A549 (cell line): Measurements from ENCODE around the gene CACNA1C. TPM values are rescaled to one million over a fixed set of nuclear protein-coding genes. Genes with fewer than 3 reads are reported as not detected.

Source experiments
- ATAC-seq, 2 experiments: fragments of 200-7000 bp in 1 of 2; fragments of >200 bp in 1 of 2; cut with Nextera tagmentation in 1 of 2; cut with Tn5 transposase in 1 of 2; 3 replicates each; pipeline versions ENCODE4 v1.8.0 to v1.9.1; 2018 to 2020; ENCODE audit warnings: mild to moderate bottlenecking in 1 of 2, moderate library complexity in 1 of 2
- CTCF ChIA-PET: fragments of 300-600 bp; sonication (Branson Sonifier 250); formaldehyde crosslinking; extraction: SDS; loops from one replicate; lab custom pipeline; 2021; ENCODE audit warnings: antibody characterized with exemption, inconsistent platforms; lab: Yijun Ruan, JAX
- POLR2A ChIA-PET: fragments of 350-600 bp; formaldehyde crosslinking; extraction: SDS; loops from one replicate; lab custom pipeline; 2021; ENCODE audit warnings: antibody characterized with exemption, inconsistent platforms; lab: Yijun Ruan, JAX
- DNase-seq, 2 experiments: peaks; one replicate each; pipeline versions ENCODE4 v3.0.0 to v3.0.0-alpha.2; 2011 to 2016; ENCODE audit warnings: low read depth in 1 of 2, low spot score in 1 of 2
- FAIRE-seq: peaks from 2 replicates; lab custom pipeline; 2011; peaks lifted over from hg19 to GRCh38; lab: Jason Lieb, UNC
- H3K27ac ChIP-seq, 2 experiments: fragments of >200 bp; sonication (Bioruptor Twin); formaldehyde crosslinking; 3 replicates each; pipeline ENCODE4 v1.5.1; 2016 to 2017
- H3K4me1 ChIP-seq: fragments of >200 bp; sonication (Bioruptor Twin); formaldehyde crosslinking; 3 replicates; pipeline ENCODE4 v1.6.1; 2016
- H3K4me2 ChIP-seq: fragments of >200 bp; sonication (Bioruptor Twin); formaldehyde crosslinking; 3 replicates; pipeline ENCODE4 v1.6.1; 2016
- H3K4me3 ChIP-seq: fragments of >200 bp; sonication (Bioruptor Twin); formaldehyde crosslinking; 3 replicates; pipeline ENCODE4 v1.5.1; 2016
- H3K9me3 ChIP-seq: fragments of >200 bp; sonication (Bioruptor Twin); formaldehyde crosslinking; 3 replicates; pipeline ENCODE4 v1.6.1; 2016
- ATOH8 ChIP-seq: fragments of 250-450 bp; sonication (Bioruptor Pico); IDR thresholded peaks from 2 replicates; pipeline ENCODE4 v1.5.0; 2020; ENCODE audit warnings: low read depth, mild to moderate bottlenecking, moderate library complexity
- BHLHE40 ChIP-seq: IDR thresholded peaks from 2 replicates; pipeline ENCODE4 v1.6.1; 2012; ENCODE audit warnings: low read depth, low read length, inconsistent platforms
- CBX2 ChIP-seq: fragments of 200-600 bp; sonication (generic); IDR thresholded peaks from 2 replicates; pipeline ENCODE4 v1.6.1; 2016; ENCODE audit warnings: low read depth, mild to moderate bottlenecking, borderline replicate concordance
- CHD2 ChIP-seq: fragments of 150-350 bp; IDR thresholded peaks from 2 replicates; pipeline ENCODE4 v1.6.1; 2014; ENCODE audit warnings: low read length; ENCODE audit not compliant: partially characterized antibody
- CHD4 ChIP-seq: fragments of 200-600 bp; sonication (generic); IDR thresholded peaks from 2 replicates; pipeline ENCODE4 v1.6.1; 2016; ENCODE audit warnings: antibody characterized with exemption, mild to moderate bottlenecking, borderline replicate concordance
- CTCF ChIP-seq: fragments of >200 bp; sonication (Bioruptor Twin); formaldehyde crosslinking; IDR thresholded peaks from 3 replicates; pipeline ENCODE4 v1.5.1; 2016
- EHF ChIP-seq: fragments of 250-450 bp; sonication (Bioruptor Pico); IDR thresholded peaks from 2 replicates; pipeline ENCODE4 v1.5.0; 2020; ENCODE audit warnings: mild to moderate bottlenecking
- EHMT2 ChIP-seq: fragments of 200-600 bp; sonication (generic); IDR thresholded peaks from 2 replicates; pipeline ENCODE4 v1.6.1; 2016; ENCODE audit warnings: antibody characterized with exemption, low read depth, mild to moderate bottlenecking, moderate library complexity
- ELK1 ChIP-seq: fragments of 150-350 bp; IDR thresholded peaks from 2 replicates; pipeline ENCODE4 v1.6.1; 2014; ENCODE audit warnings: low read depth, mild to moderate bottlenecking, low read length
- EP300 ChIP-seq, 2 experiments: fragments of >200 bp; sonication (Bioruptor Twin); formaldehyde crosslinking; IDR thresholded peaks; 2 replicates in 1 of 2; 3 replicates in 1 of 2; pipeline ENCODE4 v1.6.1; 2016 to 2017
- ESRRA ChIP-seq: fragments of 150-350 bp; IDR thresholded peaks from 2 replicates; pipeline ENCODE4 v1.6.1; 2014; ENCODE audit warnings: mild to moderate bottlenecking, low read length, borderline replicate concordance
- FOSL2 ChIP-seq, 2 experiments: fragments of 450-650 bp in 1 of 2; fragments of >200 bp in 1 of 2; sonication (Bioruptor Twin) in 1 of 2; formaldehyde crosslinking; IDR thresholded peaks; 2 replicates each; pipeline versions ENCODE4 v1.5.0 to v1.6.1; 2016 to 2020; ENCODE audit warnings: mild to moderate bottlenecking in 1 of 2, moderate library complexity in 1 of 2
- FOXS1 ChIP-seq: fragments of 250-450 bp; sonication (Bioruptor Pico); IDR thresholded peaks from 2 replicates; pipeline ENCODE4 v1.5.0; 2020; ENCODE audit warnings: mild to moderate bottlenecking, moderate library complexity
- GATA3 ChIP-seq: IDR thresholded peaks from 2 replicates; pipeline ENCODE4 v1.6.1; 2012; ENCODE audit warnings: borderline replicate concordance
- HDAC2 ChIP-seq: fragments of 200-600 bp; sonication (generic); IDR thresholded peaks from 2 replicates; pipeline ENCODE4 v1.6.1; 2016
- JUN ChIP-seq, 2 experiments: fragments of >200 bp; sonication (Bioruptor Twin); formaldehyde crosslinking; IDR thresholded peaks; 2 replicates in 1 of 2; 3 replicates in 1 of 2; pipeline ENCODE4 v1.6.1; 2016 to 2017
- JUNB ChIP-seq: fragments of >200 bp; sonication (Bioruptor Twin); formaldehyde crosslinking; IDR thresholded peaks from 2 replicates; pipeline ENCODE4 v1.6.1; 2016
- KDM5A ChIP-seq: fragments of 200-600 bp; sonication (generic); IDR thresholded peaks from 2 replicates; pipeline ENCODE4 v1.6.1; 2016; ENCODE audit warnings: antibody characterized with exemption, mild to moderate bottlenecking
- MAX ChIP-seq: IDR thresholded peaks from 2 replicates; pipeline ENCODE4 v1.6.1; 2012
- MYC ChIP-seq: IDR thresholded peaks from 2 replicates; pipeline ENCODE4 v1.6.1; 2012; ENCODE audit warnings: mild to moderate bottlenecking, inconsistent platforms, low read length, improper control_type of control experiment, borderline replicate concordance
- NR3C1 ChIP-seq: fragments of >200 bp; sonication (Bioruptor Twin); formaldehyde crosslinking; IDR thresholded peaks from 3 replicates; pipeline ENCODE4 v1.6.1; 2017
- POLR2AphosphoS2 ChIP-seq: conservative IDR thresholded peaks from 2 replicates; pipeline ENCODE4 v1.6.1; 2012; ENCODE audit warnings: low read length, improper control_type of control experiment, inconsistent platforms
- RARB ChIP-seq: fragments of 250-450 bp; sonication (Bioruptor Pico); IDR thresholded peaks from 2 replicates; pipeline ENCODE4 v1.8.0; 2021; ENCODE audit warnings: mild to moderate bottlenecking, moderate library complexity
- RFX5 ChIP-seq: fragments of 450-650 bp; IDR thresholded peaks from 2 replicates; pipeline ENCODE4 v1.7.1; 2014; ENCODE audit warnings: antibody characterized with exemption, mild to moderate bottlenecking, moderate library complexity
- RNF2 ChIP-seq: fragments of 200-600 bp; sonication (generic); IDR thresholded peaks from 2 replicates; pipeline ENCODE4 v1.6.1; 2016; ENCODE audit warnings: low read depth, mild to moderate bottlenecking, antibody characterized with exemption, moderate library complexity, borderline replicate concordance
- SREBF2 ChIP-seq: fragments of 450-650 bp; IDR thresholded peaks from 2 replicates; pipeline ENCODE4 v1.6.1; 2014; ENCODE audit warnings: mild to moderate bottlenecking, moderate library complexity
- TP53 ChIP-seq: fragments of 250-450 bp; sonication (Bioruptor Pico); IDR thresholded peaks from 2 replicates; pipeline ENCODE4 v1.5.0; 2021; ENCODE audit warnings: mild to moderate bottlenecking, moderate library complexity
- USF2 ChIP-seq: fragments of 450-650 bp; IDR thresholded peaks from 2 replicates; pipeline ENCODE4 v1.6.1; 2014; ENCODE audit warnings: antibody characterized with exemption
- ZFP36 ChIP-seq: fragments of 450-650 bp; IDR thresholded peaks from 2 replicates; pipeline ENCODE4 v1.6.1; 2014; ENCODE audit warnings: borderline replicate concordance; ENCODE audit not compliant: partially characterized antibody
- WGBS: methylation state at CpG from one replicate; pipeline ENCODE4 v1.1.6; 2017; ENCODE audit errors: missing lambda C conversion rate; 5-methylcytosine and 5-hydroxymethylcytosine counted together
- polyA plus RNA-seq, 4 experiments: library from polyadenylated mRNA; depleted of rRNA in 3 of 4; stranded (reverse); fragments of >200 nt; fragmentation: RNase III in 1 of 4; extraction: RNeasy Plus Mini Kit Qiagen cat#74134 plus additional on column Dnase treatment in 1 of 4; gene quantifications; 2 replicates in 3 of 4; 3 replicates in 1 of 4; pipeline ENCODE4 v1.2.3, GENCODE V29; 2011 to 2017

The CACNA1C gene
- polyA plus RNA-seq, 2 of the 4 experiments (the other 2 are of a cell fraction) = not detected

GRCh38 chr12:2083008-2083407, 30.2 kb downstream of the CACNA1C start (continued):
- TF ChIP-seq JUN (IDR thresholded peaks at IDR 0.05) (no peak), NR3C1 (no peak), RARB (CRISPR knock-in tag) (no peak), JUNB (no peak), BHLHE40 (no peak)

GRCh38 chr12:2083561-2083960, 30.8 kb downstream of the CACNA1C start:
- ChIA-PET CTCF (no interaction called here), POLR2A (no interaction called here)
- H3K9me3 ChIP-seq = peaks cover 5% of the 10 kb centered on the region; the same call in 2 of the 3 replicates
- H3K4me1 ChIP-seq = no peaks in the 10 kb centered on the region
- no peak for DNase-seq
- FAIRE-seq = no peak
- TF ChIP-seq RARB (CRISPR knock-in tag) (no peak), POLR2AphosphoS2 (no peak), RFX5 (no peak), SREBF2 (no peak), TP53 (CRISPR knock-in tag) (no peak), EHF (CRISPR knock-in tag) (no peak)
- no peak overlapping the region for H3K4me3 ChIP-seq
- H3K4me2 ChIP-seq = no peak overlapping the region
- H3K27ac ChIP-seq = no peak overlapping the region
- ATAC-seq = no peak
- 0% methylated on average over 1 of the region's 1 CpG for WGBS

GRCh38 chr12:2084553-2085296, 31.9 kb downstream of the CACNA1C start:
- no peak overlapping the region for H3K4me3 ChIP-seq
- ChIA-PET CTCF (interaction anchor here (0.7 kb wide), 1 partner anchor 272 kb away, joined by 3 read pairs; no protein-coding TSS in a partner anchor), POLR2A (no interaction called here)
- FAIRE-seq (no peak), DNase-seq (no peak), ATAC-seq (no peak)
- no peaks in the 10 kb centered on the region for H3K4me1 ChIP-seq
- WGBS = 2% methylated on average over 4 of the region's 4 CpGs
- no peak overlapping the region for H3K4me2 ChIP-seq
- no peak overlapping the region for H3K27ac ChIP-seq
- H3K9me3 ChIP-seq = peaks cover 4% of the 10 kb centered on the region; the same call in 2 of the 3 replicates
- no peak for TF ChIP-seq RNF2
- TF ChIP-seq ELK1 = no peak
- no peak for TF ChIP-seq USF2
- TF ChIP-seq KDM5A = no peak
- no peak for TF ChIP-seq EHF (CRISPR knock-in tag)
- TF ChIP-seq HDAC2 = no peak
- no peak for TF ChIP-seq CHD4
- TF ChIP-seq BHLHE40 = no peak
- no peak for TF ChIP-seq MAX
- no peak for TF ChIP-seq EP300 (IDR thresholded peaks at IDR 0.05)
- no peak for TF ChIP-seq CHD2

- Histone ChIP-seq H3K4me1 (no peaks in the 10 kb centered on the region), H3K9me3 (no peaks in the 10 kb centered on the region), H3K27ac (no peak overlapping the region), H3K4me2 (no peak overlapping the region), H3K4me3 (no peak overlapping the region)
- FAIRE-seq = no peak
- WGBS = 5% methylated on average over 5 of the region's 5 CpGs
- ChIA-PET POLR2A (no interaction called here), CTCF (no interaction called here)
- no peak for ATAC-seq
- DNase-seq = no peak
- no peak for TF ChIP-seq ZFP36
- TF ChIP-seq FOSL2 (IDR thresholded peaks at IDR 0.05) = no peak
- no peak for TF ChIP-seq FOSL2 (CRISPR knock-in tag; IDR thresholded peaks at IDR 0.05)
- TF ChIP-seq ATOH8 = no peak
- TF ChIP-seq GATA3 = no peak
- no peak for TF ChIP-seq CTCF
- no peak for TF ChIP-seq EHMT2
- no peak for TF ChIP-seq FOXS1 (CRISPR knock-in tag)
- TF ChIP-seq ESRRA = no peak
- TF ChIP-seq MYC = no peak
- no peak for TF ChIP-seq POLR2AphosphoS2
- no peak for TF ChIP-seq CHD4
- no peak for TF ChIP-seq CBX2
Observed at GRCh38 chr12:2092354-2092753, 39.6 kb downstream of the CACNA1C start.
